NCI-H345 (cell line): Measurements from ENCODE around the gene FRMD4A.
"Not testable (repeated sequence)": the region's sequence is repeated elsewhere in the genome, so short reads cannot be mapped to it uniquely, and the experiment has no call there.

Source experiments
- DNase-seq: peaks from one replicate; lab custom pipeline; 2025; lab: John Stamatoyannopoulos, UW

The FRMD4A gene

GRCh38 chr10:14146025-14146424 is 184.7 kb downstream of the FRMD4A start:
- no peak for DNase-seq

GRCh38 chr10:14144451-14144850 is 186.3 kb downstream of the FRMD4A start:
- peak; percentile 12 for DNase-seq

- DNase-seq = no peak
Observed at GRCh38 chr10:14142606-14143250, 188.0 kb downstream of the FRMD4A start.

- no peak for DNase-seq
Observed at GRCh38 chr10:14141283-14141682, 189.4 kb downstream of the FRMD4A start.

- DNase-seq = no peak
Observed at GRCh38 chr10:14137391-14137790, 193.3 kb downstream of the FRMD4A start.

DNA sequence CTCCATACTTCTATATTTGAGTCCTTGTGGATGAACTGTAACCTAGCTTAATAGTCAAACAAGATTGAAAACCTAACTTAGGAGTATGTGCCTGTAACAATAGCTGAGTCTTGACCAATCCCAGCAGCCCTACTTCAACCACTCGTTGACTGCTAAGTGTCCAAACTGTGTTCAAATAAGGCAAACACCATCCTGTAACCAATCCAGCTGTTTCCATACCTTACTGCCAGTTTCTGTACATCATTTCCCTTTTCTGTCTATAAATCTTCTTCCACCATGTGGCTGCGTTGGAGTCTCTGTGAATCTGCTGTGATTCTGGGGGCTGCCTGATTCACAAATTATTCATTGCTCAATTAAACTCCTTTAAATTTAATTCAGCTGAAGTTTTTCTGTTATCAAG is 195.5 kb downstream of the FRMD4A start:
- not testable (repeated sequence) for DNase-seq

DNA sequence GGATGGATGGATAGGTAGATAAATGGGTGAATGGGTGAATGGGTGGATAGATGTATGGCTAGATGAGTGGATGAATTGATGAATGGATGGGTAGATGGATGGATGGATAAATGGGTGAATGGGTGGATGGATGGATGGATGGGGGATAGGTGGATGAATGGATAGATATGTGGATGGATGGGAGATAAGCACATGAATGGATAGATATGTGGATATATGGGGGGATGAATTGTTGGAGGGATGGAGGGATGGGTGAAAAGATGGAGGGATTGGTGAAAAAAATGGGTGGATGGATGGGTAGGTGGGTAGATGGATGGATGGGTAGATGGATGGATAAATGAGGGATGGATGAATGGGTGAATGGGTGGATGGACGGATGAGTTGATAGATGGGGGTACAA is 196.4 kb downstream of the FRMD4A start:
- no peak for DNase-seq

GRCh38 chr10:14131261-14131960 is 199.3 kb downstream of the FRMD4A start:
- DNase-seq = no peak

DNA sequence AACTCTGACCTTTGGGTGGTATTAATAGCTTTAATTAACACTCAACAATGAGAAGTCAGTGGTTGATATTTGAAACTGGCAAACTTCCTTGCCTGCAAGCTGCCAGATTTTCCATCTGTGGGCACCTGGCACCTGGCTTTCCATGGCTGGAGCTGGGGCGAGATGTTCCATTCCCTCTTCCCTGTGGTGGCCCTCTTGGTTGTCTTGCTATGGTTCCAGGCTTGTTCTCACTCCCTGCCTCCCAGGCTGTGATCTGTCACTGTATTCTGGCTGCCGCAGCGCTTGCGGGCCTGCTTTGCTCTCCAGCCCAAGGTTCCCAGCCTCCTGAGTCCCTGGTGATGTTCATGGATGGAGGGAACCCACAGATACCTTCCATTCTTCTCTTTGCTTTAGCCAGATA is 201.0 kb downstream of the FRMD4A start:
- no peak for DNase-seq

GRCh38 chr10:14128519-14128918 is 202.2 kb downstream of the FRMD4A start:
- no peak for DNase-seq

GRCh38 chr10:14126697-14127440 is 203.9 kb downstream of the FRMD4A start:
- no peak for DNase-seq

GRCh38 chr10:14125564-14125963 is 205.2 kb downstream of the FRMD4A start:
- no peak for DNase-seq

- no peak for DNase-seq
Observed at GRCh38 chr10:14124941-14125340, 205.8 kb downstream of the FRMD4A start.

DNA sequence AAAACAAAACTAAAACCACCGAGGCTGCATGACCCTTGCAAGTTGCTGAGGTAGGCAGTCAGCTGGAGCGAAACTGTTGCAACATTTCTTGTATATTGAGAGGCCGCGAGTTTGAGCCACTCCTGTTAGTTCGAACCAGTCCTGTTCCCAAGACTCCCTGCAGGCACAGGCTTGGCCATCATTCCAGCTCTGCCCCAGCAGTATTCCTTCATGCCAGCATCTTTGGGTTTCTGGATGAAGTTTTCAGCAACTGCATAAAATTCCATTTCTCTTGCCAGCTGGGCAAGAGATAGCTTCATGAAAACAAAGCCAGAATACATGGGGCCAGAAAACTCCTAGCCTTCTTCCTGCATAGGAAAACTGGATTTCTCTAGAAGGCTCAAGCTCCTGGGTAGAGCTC is 207.6 kb downstream of the FRMD4A start:
- DNase-seq = no peak

DNA sequence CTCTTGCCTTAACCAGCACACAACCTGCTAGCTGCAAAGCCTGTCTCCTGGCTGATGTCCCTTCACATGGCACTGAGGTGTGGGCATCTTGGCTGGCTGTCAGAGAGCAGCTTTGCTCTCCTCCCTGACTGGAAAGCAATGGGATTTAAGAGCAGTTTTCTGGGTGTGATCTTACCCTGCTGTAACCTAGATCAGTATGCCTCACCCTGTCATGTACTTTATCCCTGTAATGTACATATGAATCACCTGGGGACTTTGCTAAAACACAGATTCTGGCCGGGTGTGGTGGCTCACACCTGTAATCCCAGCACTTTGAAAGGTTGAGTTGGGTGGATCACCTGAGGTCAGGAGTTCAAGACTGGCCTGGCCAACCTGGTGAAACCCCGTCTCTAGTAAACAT is 209.9 kb downstream of the FRMD4A start:
- no peak for DNase-seq

- no peak for DNase-seq
Observed at GRCh38 chr10:14118953-14119352, 211.8 kb downstream of the FRMD4A start.

- no peak for DNase-seq
Observed at GRCh38 chr10:14116837-14117236, 213.9 kb downstream of the FRMD4A start.

- no peak for DNase-seq
Observed at GRCh38 chr10:14116021-14116420, 214.7 kb downstream of the FRMD4A start.

GRCh38 chr10:14114791-14115190 is 215.9 kb downstream of the FRMD4A start:
- no peak for DNase-seq

DNA sequence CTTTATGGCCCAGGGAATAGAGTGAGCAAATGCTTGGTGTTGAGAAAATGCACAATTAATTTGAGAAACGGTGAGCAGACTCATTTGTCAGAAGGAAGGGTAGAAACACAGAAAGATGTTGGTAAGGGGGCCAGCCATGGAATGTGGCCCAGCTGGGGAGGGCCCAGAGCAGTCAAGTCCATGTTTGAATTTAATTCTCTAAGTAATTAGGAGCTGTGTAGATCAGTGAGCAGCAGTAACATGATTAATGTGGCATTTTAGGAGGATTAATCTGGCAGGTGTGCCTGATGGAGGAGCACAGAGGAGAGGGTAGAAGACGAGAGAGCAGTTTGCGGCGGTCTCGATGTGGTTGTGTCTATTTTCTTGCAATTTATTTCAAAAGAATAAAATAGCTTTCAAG is 218.7 kb downstream of the FRMD4A start:
- DNase-seq = no peak

- no peak for DNase-seq
Observed at GRCh38 chr10:14111208-14111607, 219.5 kb downstream of the FRMD4A start.

GRCh38 chr10:14106828-14107227 is 223.9 kb downstream of the FRMD4A start:
- DNase-seq = no peak

DNA sequence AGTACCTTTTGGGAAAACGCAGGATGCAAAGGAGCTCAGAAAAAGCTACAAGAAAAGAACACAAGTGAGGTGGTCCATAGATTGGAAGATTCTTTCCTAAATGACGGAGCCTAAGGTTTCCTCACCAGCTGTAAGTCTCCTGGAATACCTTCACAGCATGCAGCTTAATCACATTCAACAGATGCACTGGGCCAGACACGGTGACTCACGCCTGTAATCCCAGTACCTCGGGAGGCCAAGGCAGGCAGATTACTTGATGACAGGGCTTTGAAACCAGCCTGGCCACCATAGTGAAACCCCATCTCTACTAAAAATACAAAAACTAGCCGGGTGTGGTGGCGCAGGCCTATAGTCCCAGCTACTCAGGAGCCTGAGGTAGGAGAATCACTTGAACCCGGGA is 228.7 kb downstream of the FRMD4A start:
- DNase-seq = no peak
